HepG2 (cell line): ENCODE measurements around the gene DNPH1. TPM values are rescaled to one million over a fixed set of nuclear protein-coding genes. Genes with fewer than 3 reads are reported as not detected.
A peak's percentile ranks its signal among the peaks of the same experiment; 100 is the strongest.

Experiments
- ARHGAP35 ChIP-seq: sonication (generic); formaldehyde crosslinking; IDR thresholded peaks from 2 replicates; pipeline ENCODE4 v1.9.0; 2022; ENCODE audit warnings: mild to moderate bottlenecking, inconsistent platforms, moderate library complexity, missing genetic modification reagents, borderline replicate concordance
- ATF2 ChIP-seq: sonication (generic); formaldehyde crosslinking; IDR thresholded peaks from 2 replicates; pipeline ENCODE4 v1.4.0; 2020; ENCODE audit warnings: missing genetic modification reagents
- CTCF ChIP-seq: sonication (generic); formaldehyde crosslinking; IDR thresholded peaks from 2 replicates; pipeline ENCODE4 v1.5.0; 2020; ENCODE audit warnings: mild to moderate bottlenecking, missing genetic modification reagents, moderate library complexity
- FOXC1 ChIP-seq: sonication (generic); formaldehyde crosslinking; IDR thresholded peaks from 2 replicates; pipeline ENCODE4 v1.8.0; 2022; ENCODE audit warnings: mild to moderate bottlenecking, missing genetic modification reagents, borderline replicate concordance
- FOXJ3 ChIP-seq: sonication (generic); formaldehyde crosslinking; IDR thresholded peaks from 2 replicates; pipeline ENCODE4 v1.4.0; 2020; ENCODE audit warnings: missing genetic modification reagents, mild to moderate bottlenecking, borderline replicate concordance
- LRRFIP1 ChIP-seq: sonication (generic); formaldehyde crosslinking; conservative IDR thresholded peaks from 2 replicates; pipeline ENCODE4 v1.4.0; 2020; ENCODE audit warnings: missing genetic modification reagents
- PLRG1 ChIP-seq: fragments of 450-650 bp; conservative IDR thresholded peaks from 2 replicates; pipeline ENCODE4 v1.6.1; 2016
- RBAK ChIP-seq: sonication (generic); formaldehyde crosslinking; IDR thresholded peaks from 2 replicates; pipeline ENCODE4 v1.5.1; 2020; ENCODE audit warnings: mild to moderate bottlenecking, missing genetic modification reagents
- TAF15 ChIP-seq: fragments of 200-400 bp; formaldehyde crosslinking; IDR thresholded peaks from one replicate; pipeline ENCODE4 v1.6.1; 2018; ENCODE audit warnings: mild to moderate bottlenecking, low read depth, low read length; ENCODE audit not compliant: poor library complexity, severe bottlenecking
- ZNF101 ChIP-seq: sonication (generic); formaldehyde crosslinking; IDR thresholded peaks from 2 replicates; pipeline ENCODE4 v1.4.0; 2020; ENCODE audit warnings: mild to moderate bottlenecking, low read depth, missing genetic modification reagents, borderline replicate concordance
- ZNF33A ChIP-seq: sonication (generic); formaldehyde crosslinking; IDR thresholded peaks from 2 replicates; pipeline ENCODE4 v1.5.1; 2020; ENCODE audit warnings: missing genetic modification reagents, mild to moderate bottlenecking, moderate library complexity, borderline replicate concordance
- ZNF382 ChIP-seq: sonication (generic); formaldehyde crosslinking; IDR thresholded peaks from 2 replicates; pipeline ENCODE4 v1.5.0; 2020; ENCODE audit warnings: missing genetic modification reagents, mild to moderate bottlenecking, borderline replicate concordance
- ZNF609 ChIP-seq: sonication (generic); formaldehyde crosslinking; IDR thresholded peaks from 2 replicates; pipeline ENCODE4 v1.4.0; 2020; ENCODE audit warnings: mild to moderate bottlenecking, missing genetic modification reagents, borderline replicate concordance
- polyA plus RNA-seq, 8 experiments: library from polyadenylated mRNA; depleted of rRNA in 3 of 8; stranded (reverse) in 7 of 8; unstranded in 1 of 8; fragments of >200 nt; fragmentation: Illumina TruSeq in 4 of 8; extraction: Trizol in 4 of 8; gene quantifications; 2 replicates each; pipeline versions ENCODE4 v1.2.1 to v1.2.3, GENCODE V29; 2011 to 2016; ENCODE audit warnings: low read depth in 4 of 8, missing spikeins in 1 of 8, mixed read lengths in 1 of 8; ENCODE audit not compliant: insufficient read depth in 1 of 8
- total RNA-seq, 5 experiments: library from RNA; depleted of rRNA; stranded (reverse); fragments of >200 nt; fragmentation: Illumina TruSeq; extraction: Trizol; gene quantifications; 2 replicates each; pipeline ENCODE4 v1.2.3, GENCODE V29; 2016; ENCODE audit warnings: low read depth in 1 of 5
- TF ChIP-seq, protein P1 (sequence below): sonication (generic); formaldehyde crosslinking; conservative IDR thresholded peaks from 2 replicates; pipeline ENCODE4 v1.5.0; 2020; ENCODE audit warnings: missing genetic modification reagents

Gene DNPH1
- total and polyA plus RNA-seq, 2 of the 13 experiments (the other 11 are each of a cell fraction or from before 2014, with no cell fraction given): 56.5 to 75.1 TPM

GRCh38 chr6:43247114-43247999 is 18.1 kb upstream of the DNPH1 start (continued):
- no peak for TF ChIP-seq ZNF33A (CRISPR knock-in tag)
- TF ChIP-seq ZNF382 (CRISPR knock-in tag): no peak
- TF ChIP-seq, protein P1, sequence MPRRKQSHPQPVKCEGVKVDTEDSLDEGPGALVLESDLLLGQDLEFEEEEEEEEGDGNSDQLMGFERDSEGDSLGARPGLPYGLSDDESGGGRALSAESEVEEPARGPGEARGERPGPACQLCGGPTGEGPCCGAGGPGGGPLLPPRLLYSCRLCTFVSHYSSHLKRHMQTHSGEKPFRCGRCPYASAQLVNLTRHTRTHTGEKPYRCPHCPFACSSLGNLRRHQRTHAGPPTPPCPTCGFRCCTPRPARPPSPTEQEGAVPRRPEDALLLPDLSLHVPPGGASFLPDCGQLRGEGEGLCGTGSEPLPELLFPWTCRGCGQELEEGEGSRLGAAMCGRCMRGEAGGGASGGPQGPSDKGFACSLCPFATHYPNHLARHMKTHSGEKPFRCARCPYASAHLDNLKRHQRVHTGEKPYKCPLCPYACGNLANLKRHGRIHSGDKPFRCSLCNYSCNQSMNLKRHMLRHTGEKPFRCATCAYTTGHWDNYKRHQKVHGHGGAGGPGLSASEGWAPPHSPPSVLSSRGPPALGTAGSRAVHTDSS: peak; percentile 95; the same call in 1 of the 2 replicates
- no peak for TF ChIP-seq ATF2 (CRISPR knock-in tag)
- no peak for TF ChIP-seq PLRG1
- TF ChIP-seq ZNF609 (CRISPR knock-in tag): 0 out of 2 replicates have a peak, but pooled peaks have one; percentile 13
- TF ChIP-seq RBAK: no peak
- TF ChIP-seq TAF15: no peak
- TF ChIP-seq ARHGAP35 (CRISPR knock-in tag): no peak; the same call in 1 of the 2 replicates
- TF ChIP-seq ZNF101 (CRISPR knock-in tag): no peak
- TF ChIP-seq LRRFIP1 (CRISPR knock-in tag): no peak
- 0 out of 2 replicates have a peak, but pooled peaks have one; percentile 22 for TF ChIP-seq FOXJ3 (CRISPR knock-in tag)
- TF ChIP-seq FOXC1 (CRISPR knock-in tag): no peak
- peak; percentile 35 for TF ChIP-seq CTCF (CRISPR knock-in tag)
